ENCODE measurements around the gene SLAMF9. TPM values are rescaled to one million over a fixed set of nuclear protein-coding genes. Genes with fewer than 3 reads are reported as not detected.

The SLAMF9 gene
- total RNA-seq, 1 donor from 2014 or later = not detected

DNA sequence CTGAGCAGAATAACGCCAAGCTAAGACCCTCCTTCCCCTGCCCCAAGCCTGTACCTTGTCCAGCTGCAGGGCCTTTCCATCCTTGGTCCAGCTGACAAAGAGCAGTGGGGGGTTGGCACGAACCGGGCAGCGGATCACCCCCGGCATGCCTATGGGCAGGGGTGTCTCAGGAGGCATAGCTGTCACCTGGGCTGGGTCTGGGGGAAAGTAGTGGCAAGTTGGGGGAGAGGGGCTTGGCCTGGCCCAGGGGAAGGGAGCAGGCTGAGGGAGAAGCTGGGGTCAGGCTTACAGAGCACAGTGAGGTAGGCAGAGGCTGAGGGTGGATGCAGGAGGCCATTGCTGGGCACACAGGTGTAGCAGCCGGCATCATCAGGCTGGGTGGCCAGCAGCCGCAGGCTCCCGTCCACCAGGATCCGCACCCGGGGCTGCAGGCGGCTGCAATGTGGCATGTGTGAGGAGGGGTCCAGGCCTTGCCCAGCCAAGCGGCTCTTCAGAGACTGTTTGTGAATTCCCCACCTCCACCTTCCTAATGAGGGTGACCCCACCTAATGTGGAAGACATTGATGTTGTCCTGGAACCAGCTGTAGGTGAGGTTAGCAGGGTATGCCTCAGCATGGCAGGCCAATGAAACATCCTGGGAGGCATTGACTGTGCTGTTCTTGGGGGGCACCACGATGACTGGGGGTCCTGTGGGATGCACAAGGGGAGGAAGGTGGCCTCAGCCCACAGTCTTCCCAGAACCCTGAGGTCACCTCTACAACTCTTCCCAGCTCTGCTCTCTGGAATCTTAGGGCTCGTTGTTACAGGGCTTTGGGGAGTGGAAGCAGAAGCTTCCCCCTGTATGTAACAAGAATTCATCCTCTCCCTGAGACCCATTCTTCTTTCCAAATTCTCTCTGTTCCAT is 19.6 kb downstream of the SLAMF9 start:
- DNase-seq (ENCODE audit: low read depth in 2 of 2) = no peak

DNA sequence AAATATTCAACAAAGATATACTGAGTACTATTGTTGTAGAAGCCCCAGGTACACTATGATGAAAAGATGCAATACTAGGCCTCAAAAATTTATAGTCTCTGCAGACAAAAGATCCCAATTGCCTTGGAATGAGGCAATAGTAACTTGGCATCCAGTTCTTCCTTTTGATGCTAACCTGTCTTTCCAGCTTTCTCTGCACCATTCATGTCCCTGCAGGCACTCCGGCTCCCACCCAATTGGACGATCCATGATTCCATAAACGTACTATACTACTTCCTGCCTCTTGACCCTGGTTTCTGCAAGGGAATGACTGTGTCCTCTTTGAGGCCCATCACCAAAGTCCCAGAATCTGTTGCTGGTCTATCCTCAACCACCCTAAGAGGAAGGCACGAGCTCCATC is 20.7 kb downstream of the SLAMF9 start:
- no peak for DNase-seq (ENCODE audit: low read depth in 2 of 2)

DNA sequence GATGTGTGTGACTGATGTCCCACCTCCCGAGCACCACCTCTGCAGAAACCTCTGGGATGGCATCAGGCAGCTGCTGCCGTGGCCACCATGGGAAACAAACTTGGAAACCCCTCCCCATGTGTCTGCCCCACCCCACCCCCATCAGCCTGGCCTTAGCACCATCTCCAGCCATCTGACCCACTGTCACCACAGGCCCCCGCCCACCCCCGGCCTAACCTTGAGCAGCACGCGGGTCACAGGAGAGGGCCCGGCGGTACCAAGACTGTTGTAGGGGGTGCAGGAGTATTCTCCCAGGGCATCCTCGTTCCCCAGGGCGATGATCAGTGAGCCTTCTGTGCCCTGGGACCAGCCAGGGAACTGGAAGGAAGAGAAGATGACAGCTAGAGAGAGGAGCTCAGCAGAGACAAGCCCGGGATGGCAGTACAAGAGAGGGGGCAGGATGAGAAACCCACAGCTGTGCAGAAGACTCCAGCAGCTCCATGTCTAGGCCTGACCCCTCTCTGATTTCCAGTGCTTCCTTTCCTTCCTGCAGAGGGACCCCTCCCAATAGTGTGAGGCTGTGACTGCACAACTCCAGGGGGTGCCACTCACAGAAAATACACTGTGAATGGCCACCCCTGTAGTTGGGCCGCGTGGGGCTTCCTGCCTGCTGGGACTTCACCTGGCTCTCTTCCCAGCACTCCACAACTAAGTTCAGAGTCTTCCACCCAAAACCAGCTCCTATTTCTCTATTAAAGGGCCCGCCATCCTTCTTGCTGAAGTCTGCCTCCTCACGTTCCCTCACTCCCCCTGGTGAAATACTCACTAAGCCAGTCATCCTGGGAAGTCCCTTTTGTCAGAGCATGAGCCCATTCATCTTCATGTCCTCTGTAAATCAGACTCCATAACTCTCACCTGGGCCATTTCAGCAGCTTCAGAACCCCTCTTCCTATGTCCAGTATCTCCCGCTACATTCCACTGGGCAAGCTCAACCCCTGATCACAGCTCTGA is 21.4 kb downstream of the SLAMF9 start:
- no peak for DNase-seq (ENCODE audit: low read depth in 2 of 2)

DNA sequence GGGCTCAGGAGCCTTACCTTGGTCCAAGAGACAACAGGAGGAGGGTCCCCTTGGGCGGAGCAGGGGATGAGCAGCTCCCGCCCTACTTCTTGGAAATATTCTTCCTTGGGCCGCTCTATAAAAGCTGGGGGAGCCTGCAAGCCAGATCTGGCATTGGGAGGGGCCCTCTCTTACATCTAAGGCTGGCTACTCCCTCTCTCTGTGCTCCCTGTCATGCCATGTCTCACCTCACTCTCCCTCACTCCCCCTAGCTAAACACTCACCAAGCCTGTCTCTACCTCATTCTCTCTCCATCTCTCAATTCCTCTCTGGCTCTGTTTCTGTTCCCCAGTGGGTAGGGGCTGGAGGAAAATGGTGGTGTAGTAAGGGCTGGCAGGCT is 22.3 kb downstream of the SLAMF9 start:
- DNase-seq (ENCODE audit: low read depth in 2 of 2) = no peak

DNA sequence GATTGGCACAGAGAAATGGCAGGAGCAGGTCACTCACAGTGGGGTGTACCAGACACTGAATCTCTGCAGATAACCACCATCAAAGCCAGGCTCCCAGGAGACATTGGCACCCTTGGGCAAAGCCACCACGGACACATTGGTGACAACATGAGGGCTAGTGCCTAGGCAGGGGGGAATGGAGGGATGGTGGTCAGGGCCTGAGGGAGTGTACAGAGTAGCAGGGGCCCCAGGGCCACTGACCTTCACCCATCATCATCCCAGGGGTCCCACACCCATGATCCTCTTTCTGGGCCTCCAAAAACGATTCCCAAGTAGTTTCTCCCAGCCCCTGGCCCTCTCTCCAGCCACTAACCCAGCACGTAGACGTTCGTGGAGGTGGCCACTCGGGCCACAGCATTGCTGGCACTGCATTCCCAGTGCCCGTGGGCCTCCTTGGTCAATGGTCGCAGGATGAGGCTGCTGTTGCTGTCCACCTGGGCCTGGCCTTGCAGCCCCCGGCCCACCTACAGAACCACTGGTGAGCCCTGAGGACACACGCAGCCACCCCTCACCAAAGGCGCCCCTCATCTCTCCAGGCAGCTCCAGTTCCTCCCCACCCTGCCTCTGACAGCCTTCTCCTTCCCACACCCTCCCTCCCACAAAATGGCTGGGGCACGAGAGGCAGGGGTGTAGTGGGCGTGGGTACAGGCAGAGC is 22.8 kb downstream of the SLAMF9 start:
- no peak for DNase-seq (ENCODE audit: low read depth in 2 of 2)

DNA sequence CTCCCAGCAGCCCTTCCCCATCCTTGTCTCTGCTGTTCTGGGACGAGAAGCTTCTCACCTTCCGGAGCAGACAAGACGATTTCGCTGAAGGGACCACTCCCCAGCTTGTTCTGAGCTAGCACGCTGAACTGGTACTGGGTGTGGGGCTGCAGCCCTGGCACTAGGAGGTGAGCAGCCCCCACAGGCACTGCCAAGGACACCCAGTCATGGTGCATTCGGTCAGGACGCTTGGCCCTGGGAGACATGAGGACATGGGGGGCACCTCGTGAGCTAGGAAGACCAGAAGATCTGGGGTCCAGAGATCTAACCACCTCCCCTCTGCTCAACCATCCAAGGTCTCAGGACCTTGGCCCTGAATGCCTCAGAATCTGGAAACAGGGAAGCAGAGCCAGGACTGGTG is 23.4 kb downstream of the SLAMF9 start:
- no peak for DNase-seq (ENCODE audit: low read depth in 2 of 2)

DNA sequence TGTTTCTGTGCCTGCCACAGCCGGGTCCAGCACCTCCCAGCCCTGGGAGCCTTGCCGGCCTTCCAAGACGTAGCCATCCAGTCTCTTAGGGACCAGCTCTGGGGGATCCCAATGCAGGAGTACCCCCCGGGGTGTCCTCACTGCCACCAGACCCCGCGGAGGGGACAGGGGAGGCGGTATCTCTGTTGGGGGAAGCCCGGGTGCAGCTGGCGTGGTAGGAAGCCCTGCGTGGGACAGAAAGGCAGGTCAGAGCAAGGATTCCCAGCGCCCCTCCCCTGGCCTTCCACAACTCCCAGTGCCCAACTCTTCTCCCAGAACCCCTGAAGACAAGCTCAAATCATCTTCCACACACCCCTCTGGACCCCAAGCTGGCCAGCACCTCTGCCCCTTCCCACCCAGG is 23.8 kb downstream of the SLAMF9 start:
- no peak for DNase-seq (ENCODE audit: low read depth in 2 of 2)

DNA sequence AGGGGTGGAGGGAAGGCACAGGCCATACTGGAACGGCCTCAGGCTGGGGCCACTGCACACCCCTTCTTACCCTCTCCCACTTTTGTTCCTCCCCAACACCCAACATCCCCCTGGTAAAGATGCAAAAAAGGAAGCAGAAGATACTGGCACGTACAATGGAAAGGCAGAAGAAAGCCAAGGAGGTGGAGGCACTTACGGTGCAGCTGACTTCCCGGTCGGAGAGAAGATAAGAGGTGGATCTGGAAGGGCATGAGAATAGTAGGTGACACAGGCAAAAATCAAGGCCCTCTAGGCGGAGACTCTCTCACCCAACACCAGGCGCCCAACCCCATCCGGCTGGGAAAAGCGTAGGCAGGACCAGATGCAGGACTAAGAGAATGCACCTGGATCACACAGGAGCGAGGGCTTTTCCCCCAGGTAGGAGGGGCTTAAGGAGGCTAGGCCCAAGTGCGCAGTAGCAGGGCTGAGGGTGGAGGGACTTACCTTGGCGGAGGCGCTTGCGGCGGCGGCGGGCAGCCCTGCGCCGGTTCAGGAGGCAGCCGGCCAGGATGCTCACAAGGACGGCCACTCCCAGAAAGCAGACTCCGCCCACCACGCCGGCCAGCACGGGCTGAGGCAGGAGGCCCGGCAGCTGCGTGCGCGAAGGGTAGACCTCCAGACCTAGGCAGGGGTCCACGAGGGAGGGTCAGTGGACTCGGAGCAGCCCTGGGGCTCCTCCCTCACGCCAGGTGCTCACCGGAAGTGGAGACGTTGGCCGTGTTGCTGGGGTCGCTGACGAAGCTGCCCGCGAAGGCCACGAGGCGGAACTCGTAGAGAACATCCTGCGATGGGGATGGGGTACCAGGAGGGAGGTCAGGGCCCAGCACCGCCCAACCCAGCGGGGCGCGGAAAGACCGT is 24.6 kb downstream of the SLAMF9 start:
- DNase-seq (ENCODE audit: low read depth in 2 of 2) = no peak

DNA sequence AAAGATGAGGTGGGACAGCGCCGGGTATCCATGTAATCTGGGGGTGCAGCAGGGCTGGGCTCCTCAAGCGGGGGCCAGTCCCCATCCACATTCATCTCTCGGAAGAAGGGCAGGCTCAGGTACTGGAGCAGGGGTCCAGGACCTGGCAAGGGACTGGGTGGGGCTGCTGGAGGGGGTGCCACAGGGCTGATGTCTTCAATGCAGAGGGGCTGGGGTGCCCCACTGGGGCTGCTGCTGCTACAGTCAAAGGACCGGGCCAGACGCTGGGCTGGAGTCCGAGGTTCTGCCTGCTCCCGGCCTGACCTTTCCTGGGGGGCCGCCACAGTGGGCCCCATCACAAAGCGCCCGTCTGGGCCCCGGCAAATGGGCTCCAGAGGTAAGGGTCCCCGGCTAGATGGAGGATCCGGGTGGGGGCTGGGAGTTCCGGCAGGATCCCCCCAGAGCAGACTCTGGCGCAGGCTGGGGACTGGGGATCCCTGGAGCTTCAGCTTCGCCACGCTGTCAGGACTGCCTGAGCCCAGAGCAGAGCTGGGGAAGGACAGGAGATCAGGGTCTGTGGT is 25.5 kb downstream of the SLAMF9 start:
- DNase-seq (ENCODE audit: low read depth in 2 of 2) = no peak

DNA sequence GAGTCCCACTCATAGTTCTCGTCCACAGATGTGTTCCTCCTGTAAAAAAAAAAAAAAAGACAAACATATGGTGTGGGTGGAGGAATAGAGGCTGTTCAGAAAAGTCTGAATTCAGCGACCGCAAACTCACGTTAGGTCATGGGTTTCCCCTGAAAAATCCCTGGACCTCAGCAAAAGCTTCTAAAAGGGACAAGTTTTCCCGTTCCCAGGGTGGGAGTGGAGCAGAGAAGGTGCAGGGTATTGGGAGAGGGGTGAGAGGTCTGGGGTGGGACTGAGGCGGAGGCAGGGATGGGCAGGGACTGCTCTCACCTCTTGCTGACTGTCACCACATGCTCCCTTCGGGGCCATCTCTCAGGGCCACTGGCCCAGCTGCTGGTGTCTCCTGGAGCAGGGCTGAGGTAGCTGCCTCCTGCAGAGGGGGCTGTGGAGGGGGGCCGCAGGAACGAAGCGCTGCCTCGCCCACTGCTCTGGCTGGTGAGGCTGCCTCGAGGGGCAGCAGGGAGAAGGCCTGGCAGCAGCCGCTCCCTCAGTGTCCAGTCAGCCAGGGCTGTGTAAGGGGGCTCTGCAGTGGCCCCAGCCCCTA is 26.1 kb downstream of the SLAMF9 start:
- DNase-seq (ENCODE audit: low read depth in 2 of 2) = no peak

DNA sequence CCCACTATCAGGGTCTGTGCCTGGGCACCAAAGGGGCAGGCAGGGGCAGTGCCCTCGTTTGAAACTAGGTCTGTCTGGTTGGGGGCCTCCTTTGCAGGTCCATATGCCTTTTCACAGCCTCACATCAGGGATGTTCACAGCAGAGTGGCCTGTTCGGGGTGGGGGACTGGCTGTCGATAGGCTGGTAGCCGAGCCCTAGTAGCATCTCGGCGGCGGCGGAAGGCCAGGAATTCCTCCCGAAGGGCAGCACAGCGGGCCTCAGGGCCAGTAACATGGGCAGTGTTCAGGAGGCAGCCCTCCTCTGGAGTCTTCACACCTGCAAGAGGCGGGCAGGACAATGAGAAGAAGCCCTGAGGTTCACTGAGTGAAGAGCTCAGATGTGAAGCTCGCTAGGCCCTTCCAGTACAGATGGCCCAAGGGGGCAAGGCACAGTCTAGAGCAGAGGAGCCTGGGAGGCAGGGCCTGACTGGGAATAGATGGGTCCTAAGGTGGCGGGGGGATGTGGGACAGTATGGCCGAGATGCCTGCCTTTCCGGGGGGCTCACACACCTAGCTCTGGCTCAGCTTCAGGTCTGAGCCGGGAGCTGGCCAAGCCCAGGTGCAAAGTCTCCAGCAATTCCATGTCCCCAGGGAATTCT is 26.7 kb downstream of the SLAMF9 start:
- no peak for DNase-seq (ENCODE audit: low read depth in 2 of 2)

DNA sequence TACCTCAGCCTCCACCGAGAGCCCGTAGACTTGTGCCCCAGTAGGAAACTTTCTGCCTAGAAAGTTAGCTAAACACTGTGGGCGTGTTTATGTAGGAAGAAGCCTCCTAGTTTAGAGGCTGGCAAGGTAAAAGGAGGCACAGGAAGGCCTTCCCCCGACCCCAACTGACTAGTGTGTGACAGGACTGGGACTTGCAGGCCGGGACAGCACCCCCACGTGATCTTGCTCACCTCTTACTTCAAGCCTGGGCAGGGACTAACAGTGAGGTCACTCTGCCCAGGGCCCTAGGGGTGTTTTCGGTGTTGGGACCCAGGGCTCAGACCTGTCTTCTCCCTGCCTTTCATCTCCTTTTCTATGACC is 28.3 kb downstream of the SLAMF9 start:
- peak in 1 of 2 donors; percentile 12 for DNase-seq (ENCODE audit: low read depth in 2 of 2)

DNA sequence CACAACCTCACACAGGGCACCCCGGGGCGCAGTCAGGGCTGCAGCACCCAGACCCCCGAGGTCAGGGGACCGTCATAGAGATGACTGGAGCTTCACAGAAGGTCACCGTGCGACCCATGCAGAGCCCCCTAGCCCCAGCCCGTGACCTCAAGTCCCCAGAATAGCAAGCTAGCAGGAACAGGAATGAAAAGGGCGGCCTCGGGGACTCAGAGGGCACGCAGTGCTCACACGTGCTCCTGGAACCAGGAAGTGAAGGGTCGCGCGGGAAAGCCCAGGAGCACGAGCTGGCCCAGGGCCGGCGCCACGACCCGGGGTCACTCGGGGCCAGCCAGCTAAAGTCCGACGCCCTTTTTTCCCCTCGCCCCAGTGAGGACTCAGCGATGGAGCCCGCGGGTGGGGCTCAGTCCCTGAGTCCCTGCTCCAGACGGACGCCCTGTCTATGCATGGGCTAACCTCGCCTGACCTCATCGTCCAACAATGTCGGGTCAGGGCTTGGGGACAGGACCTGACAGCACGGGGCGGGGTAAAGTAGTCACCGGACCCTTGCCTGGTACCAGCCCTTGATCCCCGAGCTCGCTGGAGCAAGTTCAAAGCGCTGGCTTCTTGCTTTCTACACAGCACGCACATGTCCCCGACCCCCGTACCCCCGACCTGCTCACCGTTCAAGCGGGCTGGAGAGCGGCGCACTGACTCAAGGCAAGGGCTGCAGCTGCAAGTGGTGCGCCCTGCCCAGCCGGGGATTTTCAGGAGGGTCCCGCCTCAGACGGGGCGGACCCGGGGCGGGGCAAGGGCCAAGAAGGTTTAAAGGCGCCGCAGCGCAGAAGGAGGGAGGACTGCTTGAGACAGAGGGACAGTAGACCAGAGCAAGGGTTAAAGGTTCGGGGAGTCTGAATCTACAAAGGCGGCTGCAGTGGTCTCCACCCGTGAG is 29.0 kb downstream of the SLAMF9 start, which contains the start of gene TAGLN2:
TAGLN2 (minus strand) TSS at position 717 of the 928 bp plus-strand sequence. CDS start 4,998 bp downstream, outside the sequence.
- DNase-seq (ENCODE audit: low read depth in 2 of 2) = peak; percentile 25 to 90

DNA sequence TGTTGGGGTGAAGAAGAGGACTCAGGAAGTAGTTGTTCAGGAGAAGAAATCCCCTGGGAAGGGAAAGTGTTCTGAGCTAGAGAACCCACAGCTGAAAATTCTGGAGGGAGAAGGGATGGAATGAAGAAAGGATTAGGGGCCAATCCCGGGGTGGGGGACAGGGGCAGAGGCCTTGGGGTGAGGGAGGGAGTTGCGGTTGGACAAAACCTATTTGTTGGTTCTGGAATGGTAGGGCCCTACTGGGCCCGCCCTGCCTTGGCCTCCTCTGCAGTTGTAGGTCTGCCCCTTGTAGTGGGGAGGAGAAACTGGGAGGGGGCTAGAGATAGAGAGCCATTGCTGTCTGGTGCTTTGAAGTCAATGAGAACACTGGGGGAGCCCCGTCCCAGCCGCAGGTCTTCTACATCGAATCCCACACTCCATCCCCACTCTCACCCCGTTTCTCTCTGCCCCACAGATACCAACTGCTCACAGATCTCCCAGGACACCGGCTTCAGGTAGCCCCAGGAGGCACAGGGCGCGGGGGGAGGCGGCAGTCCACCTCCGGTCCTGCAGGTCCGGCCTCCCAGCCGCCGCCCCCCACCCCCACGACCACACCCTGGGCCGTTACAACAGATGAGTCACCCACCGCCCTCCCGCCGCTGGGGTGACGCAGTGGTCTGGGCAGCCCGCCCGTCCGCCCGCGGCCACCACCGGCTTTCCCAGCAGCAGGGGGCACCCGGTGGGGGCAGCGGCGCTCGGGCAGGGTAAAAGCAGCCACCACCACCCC is 29.8 kb downstream of the SLAMF9 start:
- DNase-seq (ENCODE audit: low read depth in 2 of 2) = peak; percentile 68 to 96

DNA sequence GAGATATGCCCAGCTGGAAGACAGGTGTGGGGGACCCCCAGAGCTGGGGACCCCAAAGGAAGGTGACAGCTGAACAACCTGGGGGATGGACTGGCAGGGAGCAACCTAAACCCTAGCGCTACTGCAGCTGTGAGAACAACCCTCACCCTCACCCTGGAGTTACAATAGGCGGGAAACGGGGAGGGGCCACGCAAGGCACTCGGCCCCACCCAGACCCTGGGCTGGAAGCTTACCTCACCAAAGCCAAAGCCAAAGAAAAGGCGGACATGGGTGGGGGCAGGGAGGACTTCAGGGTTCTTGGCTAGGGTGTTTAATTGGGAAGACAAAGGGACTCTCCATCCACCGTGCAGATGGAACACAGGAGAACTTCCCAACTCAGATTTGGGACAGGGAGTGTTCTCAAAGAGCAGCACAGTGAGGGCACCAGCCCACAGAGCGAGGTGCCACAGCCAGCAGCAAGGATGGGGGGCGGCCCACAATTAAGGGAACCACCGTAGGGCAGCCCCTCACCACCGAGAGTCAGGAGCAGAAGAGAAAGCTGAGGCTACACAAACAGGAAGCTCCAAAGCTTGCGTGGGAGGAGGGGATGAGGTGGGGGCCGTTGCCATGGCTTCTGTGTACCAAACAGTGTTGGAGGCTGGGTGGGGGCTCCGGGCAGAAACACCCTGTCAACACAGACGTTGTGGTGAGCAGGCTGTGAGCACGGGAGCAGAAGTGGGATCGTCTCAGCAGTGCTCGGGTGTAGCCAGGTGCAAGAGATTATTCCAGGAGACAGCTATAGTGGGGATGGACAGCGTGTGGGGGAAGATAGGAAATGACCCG is 30.6 kb downstream of the SLAMF9 start:
- DNase-seq (ENCODE audit: low read depth in 2 of 2) = peak; percentile 89 to 97

DNA sequence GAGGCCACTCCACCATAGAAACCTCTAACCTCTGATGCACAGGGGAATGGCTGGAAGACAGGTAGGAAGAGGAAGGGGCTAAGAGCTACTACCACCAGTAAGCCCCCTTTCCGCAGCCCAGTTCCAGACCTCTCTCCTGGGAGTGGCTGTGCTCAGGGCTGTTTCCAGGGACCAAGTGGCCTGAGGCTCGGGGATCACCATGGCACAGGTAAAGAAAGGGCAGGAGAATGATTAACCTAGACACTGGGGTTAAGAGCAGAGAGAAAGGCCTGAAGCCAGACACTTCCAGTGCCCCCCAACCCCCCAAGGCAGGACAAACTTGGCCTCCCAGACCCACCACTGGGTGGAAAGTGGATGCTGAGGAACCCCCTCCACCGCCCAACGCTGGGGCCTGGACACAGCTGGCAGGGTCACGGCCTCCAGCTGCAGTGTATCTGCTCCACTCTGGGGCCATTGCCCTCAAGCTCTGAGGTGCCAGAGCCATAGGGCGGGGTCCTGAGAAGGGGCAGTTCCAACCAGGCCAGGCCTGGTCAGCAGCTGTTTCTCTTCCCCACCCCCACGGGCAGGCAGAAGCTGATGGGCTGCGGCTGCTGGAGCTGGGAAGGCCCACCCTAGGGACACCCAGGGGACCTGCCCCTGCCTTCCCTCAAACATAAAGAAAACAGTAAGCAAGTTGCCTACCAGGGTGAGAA is 31.4 kb downstream of the SLAMF9 start:
- peak in 1 of 2 donors; percentile 37 for DNase-seq (ENCODE audit: low read depth in 2 of 2)

Data from dermis microvascular lymphatic vessel endothelial cell (primary cell).